AG04450 (cell line): Measurements from ENCODE around the gene ARFIP1. TPM values are rescaled to one million over a fixed set of nuclear protein-coding genes. Genes with fewer than 3 reads are reported as not detected.

Experiments used
- CTCF ChIA-PET: fragments of 300-600, 350-600 bp; formaldehyde crosslinking; extraction: SDS; loops from one replicate; lab custom pipeline; 2022; ENCODE audit warnings: antibody characterized with exemption, inconsistent platforms; lab: Charles Lee
- POLR2A ChIA-PET: fragments of 350-600 bp; formaldehyde crosslinking; extraction: SDS; loops from one replicate; lab custom pipeline; 2021; ENCODE audit warnings: antibody characterized with exemption, inconsistent platforms; lab: Yijun Ruan, JAX
- DNase-seq: peaks from one replicate; pipeline ENCODE4 v3.0.0-alpha.2; 2011; ENCODE audit warnings: low read depth, low spot score
- H3K27ac ChIP-seq: one replicate; pipeline ENCODE4 v1.5.1; 2012; ENCODE audit warnings: low read depth, low read length, control low read depth
- H3K27me3 ChIP-seq: one replicate; pipeline ENCODE4 v1.6.0; 2012; ENCODE audit warnings: low read length; ENCODE audit not compliant: control insufficient read depth, insufficient read depth
- H3K4me3 ChIP-seq: 2 replicates; pipeline ENCODE4 v1.5.1; 2011; ENCODE audit warnings: mild to moderate bottlenecking, low read depth, low read length, control low read depth
- H3K9me3 ChIP-seq: 2 replicates; pipeline ENCODE4 v1.5.1; 2012; ENCODE audit warnings: low read length; ENCODE audit not compliant: control insufficient read depth, insufficient read depth
- polyA plus RNA-seq: library from polyadenylated mRNA; depleted of rRNA; stranded (reverse); fragments of >200 nt; gene quantifications from 2 replicates; pipeline ENCODE4 v1.2.3, GENCODE V29; 2011
- TF ChIP-seq, protein P1 (sequence below): IDR thresholded peaks from 2 replicates; pipeline ENCODE4 v1.5.1; 2011; ENCODE audit warnings: low read depth, low read length, control low read depth, inconsistent platforms

ARFIP1 gene
- polyA plus RNA-seq, 1 experiment: 42.0 TPM

DNA sequence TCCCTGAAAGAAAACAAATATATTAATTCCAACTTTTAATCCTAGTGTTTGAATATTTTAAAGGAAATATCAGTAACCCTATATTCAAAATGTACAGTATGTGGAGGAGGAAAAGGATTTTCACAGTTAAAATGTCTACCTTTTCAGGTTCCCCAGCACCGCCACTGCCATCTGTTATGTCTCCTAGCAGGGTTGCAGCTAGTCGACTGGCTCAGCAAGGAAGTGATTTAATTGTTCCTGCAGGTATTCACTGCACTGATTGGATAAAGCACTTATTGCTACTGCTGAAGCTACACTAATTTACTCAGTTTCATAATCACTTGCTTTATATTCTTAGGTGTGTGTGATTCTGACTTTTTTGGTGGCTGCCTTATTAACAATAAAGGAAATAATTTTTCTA, 90.9 kb downstream of the ARFIP1 start:
- no peak overlapping the region for H3K27ac ChIP-seq
- TF ChIP-seq, protein P1, sequence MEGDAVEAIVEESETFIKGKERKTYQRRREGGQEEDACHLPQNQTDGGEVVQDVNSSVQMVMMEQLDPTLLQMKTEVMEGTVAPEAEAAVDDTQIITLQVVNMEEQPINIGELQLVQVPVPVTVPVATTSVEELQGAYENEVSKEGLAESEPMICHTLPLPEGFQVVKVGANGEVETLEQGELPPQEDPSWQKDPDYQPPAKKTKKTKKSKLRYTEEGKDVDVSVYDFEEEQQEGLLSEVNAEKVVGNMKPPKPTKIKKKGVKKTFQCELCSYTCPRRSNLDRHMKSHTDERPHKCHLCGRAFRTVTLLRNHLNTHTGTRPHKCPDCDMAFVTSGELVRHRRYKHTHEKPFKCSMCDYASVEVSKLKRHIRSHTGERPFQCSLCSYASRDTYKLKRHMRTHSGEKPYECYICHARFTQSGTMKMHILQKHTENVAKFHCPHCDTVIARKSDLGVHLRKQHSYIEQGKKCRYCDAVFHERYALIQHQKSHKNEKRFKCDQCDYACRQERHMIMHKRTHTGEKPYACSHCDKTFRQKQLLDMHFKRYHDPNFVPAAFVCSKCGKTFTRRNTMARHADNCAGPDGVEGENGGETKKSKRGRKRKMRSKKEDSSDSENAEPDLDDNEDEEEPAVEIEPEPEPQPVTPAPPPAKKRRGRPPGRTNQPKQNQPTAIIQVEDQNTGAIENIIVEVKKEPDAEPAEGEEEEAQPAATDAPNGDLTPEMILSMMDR: no peak
- no peaks in the 10 kb centered on the region for H3K9me3 ChIP-seq
- no peaks in the 10 kb centered on the region for H3K27me3 ChIP-seq
- ChIA-PET POLR2A (no interaction called here), CTCF (interaction anchor here (2.7 kb wide), 1 partner anchor 24 kb away, joined by 8 read pairs; no protein-coding TSS in a partner anchor)
- no peak overlapping the region for H3K4me3 ChIP-seq
- DNase-seq: no peak

DNA sequence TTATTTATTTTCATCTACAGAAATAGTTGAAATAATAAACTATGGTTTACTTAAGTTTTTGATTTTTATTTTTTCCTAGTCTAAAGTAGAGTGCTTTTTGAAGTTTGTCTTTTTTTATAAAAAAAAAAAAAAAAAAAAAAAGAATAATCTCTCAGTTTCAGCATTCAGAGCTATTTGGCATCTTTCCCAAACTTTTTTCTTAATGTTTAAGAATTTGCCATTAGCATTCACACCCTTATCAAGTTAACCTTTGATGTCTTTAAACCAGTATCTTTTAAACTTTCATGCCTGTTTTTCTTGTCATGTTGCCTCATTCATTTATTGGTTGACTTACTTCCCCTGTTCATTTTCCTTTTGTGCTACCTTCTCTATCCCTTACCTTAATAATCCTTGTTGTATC, 95.5 kb downstream of the ARFIP1 start:
- no peak for DNase-seq
- H3K27ac ChIP-seq: no peak overlapping the region
- ChIA-PET POLR2A (interaction anchor here (0.6 kb wide), 1 partner anchor 137 kb away, joined by 3 read pairs; no protein-coding TSS in a partner anchor), CTCF (interaction anchor here (0.6 kb wide), 2 partner anchors 54 to 82 kb away, joined by 3 to 4 read pairs; no protein-coding TSS in a partner anchor)
- H3K27me3 ChIP-seq: no peaks in the 10 kb centered on the region
- no peak overlapping the region for H3K4me3 ChIP-seq
- TF ChIP-seq, protein P1: no peak
- H3K9me3 ChIP-seq: no peaks in the 10 kb centered on the region; the same call in 1 of the 2 replicates

DNA sequence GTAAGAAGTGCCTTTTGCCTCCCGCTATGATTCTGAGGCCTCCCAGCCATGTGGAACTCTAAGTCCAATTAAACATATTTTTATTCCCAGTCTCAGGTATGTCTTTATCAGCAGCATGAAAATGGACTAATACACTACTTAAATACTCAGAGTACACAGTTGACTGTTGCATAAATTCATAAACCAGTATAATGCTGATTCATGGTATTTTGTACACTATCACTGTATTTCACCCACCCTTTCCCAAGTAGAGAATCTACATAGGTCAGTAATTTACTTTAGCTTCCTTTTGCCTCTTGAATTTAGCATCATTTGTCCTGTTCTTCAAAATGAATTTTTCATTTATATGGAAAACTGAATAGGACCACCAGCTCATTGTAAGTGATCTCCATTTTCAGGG, 98.1 kb downstream of the ARFIP1 start:
- no peak overlapping the region for H3K4me3 ChIP-seq
- no peaks in the 10 kb centered on the region for H3K27me3 ChIP-seq
- TF ChIP-seq, protein P1: no peak
- CTCF ChIA-PET: no interaction called here
- POLR2A ChIA-PET: no interaction called here
- DNase-seq: no peak
- no peak overlapping the region for H3K27ac ChIP-seq
- no peaks in the 10 kb centered on the region; the same call in 1 of the 2 replicates for H3K9me3 ChIP-seq

DNA sequence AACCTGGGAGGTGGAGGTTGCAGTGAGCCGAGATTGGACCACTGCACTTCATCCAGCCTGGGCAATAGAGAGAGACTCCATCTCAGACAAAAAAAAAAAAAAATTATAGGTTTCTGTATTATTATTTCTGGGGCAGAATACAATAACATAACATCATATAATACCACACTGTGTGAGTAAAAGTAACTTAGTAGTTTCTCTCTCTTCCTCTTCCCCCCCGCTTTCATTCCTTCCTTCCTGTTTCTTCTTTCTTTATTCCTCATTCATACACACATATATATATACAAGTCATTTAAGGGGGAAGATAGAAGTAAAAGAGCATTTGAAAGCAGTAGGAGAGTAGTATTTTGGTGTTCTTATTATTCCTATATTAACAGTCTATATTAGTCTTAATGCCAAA, 100.5 kb downstream of the ARFIP1 start:
- ChIA-PET CTCF (interaction anchor here (1.5 to 1.7 kb wide), 2 partner anchors 206 to 248 kb away, joined by 4 to 7 read pairs; no protein-coding TSS in a partner anchor), POLR2A (no interaction called here)
- TF ChIP-seq, protein P1: no peak
- DNase-seq: no peak
- Histone ChIP-seq H3K27me3 (no peaks in the 10 kb centered on the region), H3K9me3 (no peaks in the 10 kb centered on the region; the same call in 1 of the 2 replicates), H3K27ac (no peak overlapping the region), H3K4me3 (no peak overlapping the region)

GRCh38 chr4:152881974-152882373, 102.2 kb downstream of the ARFIP1 start:
- no peak overlapping the region for H3K27ac ChIP-seq
- H3K27me3 ChIP-seq: no peaks in the 10 kb centered on the region
- POLR2A ChIA-PET: interaction anchor here (0.7 kb wide), 1 partner anchor 11 kb away, joined by 3 read pairs; no protein-coding TSS in a partner anchor
- no peaks in the 10 kb centered on the region for H3K9me3 ChIP-seq
- CTCF ChIA-PET: interaction anchor here (1.5 to 1.7 kb wide), 3 partner anchors 204 to 246 kb away, joined by 4 to 7 read pairs (median 6); no protein-coding TSS in a partner anchor
- no peak overlapping the region for H3K4me3 ChIP-seq
- no peak for DNase-seq
- TF ChIP-seq, protein P1: no peak
